Epithelial cell of esophagus (primary cell): Measurements from ENCODE around the gene TOMM40L.

Experiments
- DNase-seq: peaks from one replicate; pipeline ENCODE4 v3.0.0; 2010; ENCODE audit warnings: low read depth
- H3K4me3 ChIP-seq: 2 replicates; pipeline ENCODE4 v1.5.1; 2011; ENCODE audit warnings: mild to moderate bottlenecking, low read length, control low read depth
- CTCF ChIP-seq: IDR thresholded peaks from 2 replicates; pipeline ENCODE4 v1.5.1; 2011; ENCODE audit warnings: low read depth, mild to moderate bottlenecking, low read length, control low read depth, inconsistent platforms; ENCODE audit not compliant: insufficient read depth; ENCODE audit errors: missing control alignments

The TOMM40L gene

GRCh38 chr1:161216945-161217712 is 8.7 kb upstream of the TOMM40L start:
- no peak overlapping the region for H3K4me3 ChIP-seq
- no peak for TF ChIP-seq CTCF
- DNase-seq: no peak

GRCh38 chr1:161217831-161218230 is 8.0 kb upstream of the TOMM40L start:
- DNase-seq: no peak
- H3K4me3 ChIP-seq: no peak overlapping the region
- TF ChIP-seq CTCF: no peak

- no peak for TF ChIP-seq CTCF
- DNase-seq: no peak
- H3K4me3 ChIP-seq: no peak overlapping the region
Observed at GRCh38 chr1:161218301-161219077, 7.4 kb upstream of the TOMM40L start.

GRCh38 chr1:161219078-161219892 is 6.6 kb upstream of the TOMM40L start:
- no peak overlapping the region for H3K4me3 ChIP-seq
- DNase-seq: no peak
- no peak for TF ChIP-seq CTCF

- no peak for DNase-seq
- H3K4me3 ChIP-seq: no peak overlapping the region
- TF ChIP-seq CTCF: no peak
Observed at GRCh38 chr1:161220002-161220401, 5.9 kb upstream of the TOMM40L start.

GRCh38 chr1:161222175-161223019 is 3.5 kb upstream of the TOMM40L start:
- TF ChIP-seq CTCF: no peak
- no peak overlapping the region for H3K4me3 ChIP-seq
- no peak for DNase-seq
